Astrocyte (in vitro differentiated cells and primary cell): ENCODE measurements around the gene RBCK1. TPM values are rescaled to one million over a fixed set of nuclear protein-coding genes. Genes with fewer than 3 reads are reported as not detected.
"Not testable (repeated sequence)": the region's sequence is repeated elsewhere in the genome, so short reads cannot be mapped to it uniquely, and the experiment has no call there.

Experiments used
- DNase-seq: peaks from one replicate; pipeline ENCODE4 v3.0.0-alpha.2; 2010; ENCODE audit warnings: low read depth
- FAIRE-seq: peaks from 2 replicates; lab custom pipeline; 2011; peaks lifted over from hg19 to GRCh38; lab: Jason Lieb, UNC
- H2AFZ ChIP-seq: 2 replicates; pipeline ENCODE4 v1.6.0; 2012; ENCODE audit warnings: low read depth, low read length, inconsistent platforms
- H3K27ac ChIP-seq: 2 replicates; pipeline ENCODE4 v1.5.1; 2011; ENCODE audit warnings: low read depth, low read length, inconsistent platforms
- H3K27me3 ChIP-seq: 2 replicates; pipeline ENCODE4 v1.6.0; 2011; ENCODE audit warnings: low read length, inconsistent platforms; ENCODE audit not compliant: insufficient read depth
- H3K36me3 ChIP-seq: 2 replicates; pipeline ENCODE4 v1.5.1; 2011; ENCODE audit warnings: low read length, inconsistent platforms; ENCODE audit not compliant: insufficient read depth
- H3K4me1 ChIP-seq: 2 replicates; pipeline ENCODE4 v1.5.1; 2011; ENCODE audit warnings: low read length, inconsistent platforms; ENCODE audit not compliant: insufficient read depth
- H3K4me2 ChIP-seq: 2 replicates; pipeline ENCODE4 v1.6.0; 2012; ENCODE audit warnings: low read length, inconsistent platforms
- H3K4me3 ChIP-seq: 2 replicates; pipeline ENCODE4 v1.5.1; 2011; ENCODE audit warnings: low read depth, mild to moderate bottlenecking, low read length, inconsistent platforms; ENCODE audit not compliant: insufficient read depth
- H3K79me2 ChIP-seq: 2 replicates; pipeline ENCODE4 v1.6.0; 2012; ENCODE audit warnings: mild to moderate bottlenecking, low read length, inconsistent platforms; ENCODE audit not compliant: insufficient read depth
- H3K9ac ChIP-seq: 2 replicates; pipeline ENCODE4 v1.6.0; 2012; ENCODE audit warnings: mild to moderate bottlenecking, low read length, inconsistent platforms
- H3K9me3 ChIP-seq: 2 replicates; pipeline ENCODE4 v1.5.1; 2012; ENCODE audit warnings: low read depth, mild to moderate bottlenecking, low read length, inconsistent platforms; ENCODE audit not compliant: insufficient read depth
- H4K20me1 ChIP-seq: 2 replicates; pipeline ENCODE4 v1.6.0; 2012; ENCODE audit warnings: low read length, inconsistent platforms; ENCODE audit not compliant: insufficient read depth
- H3K27ac Mint-ChIP-seq: one replicate; pipeline ENCODE4 v1.8.0; 2021; ENCODE audit warnings: mild to moderate bottlenecking, mixed read lengths; ENCODE audit not compliant: unreplicated experiment
- H3K27me3 Mint-ChIP-seq: one replicate; pipeline ENCODE4 v1.8.0; 2021; ENCODE audit warnings: low read depth, mixed read lengths; ENCODE audit not compliant: unreplicated experiment
- H3K36me3 Mint-ChIP-seq: one replicate; pipeline ENCODE4 v1.8.0; 2021; ENCODE audit warnings: low read depth, mixed read lengths; ENCODE audit not compliant: unreplicated experiment
- H3K4me1 Mint-ChIP-seq: one replicate; pipeline ENCODE4 v1.8.0; 2021; ENCODE audit warnings: low read depth, mixed read lengths; ENCODE audit not compliant: unreplicated experiment
- H3K4me3 Mint-ChIP-seq: one replicate; pipeline ENCODE4 v1.8.0; 2021; ENCODE audit warnings: mild to moderate bottlenecking, moderate library complexity, mixed read lengths; ENCODE audit not compliant: unreplicated experiment
- H3K9me3 Mint-ChIP-seq: one replicate; pipeline ENCODE4 v1.8.0; 2021; ENCODE audit warnings: mild to moderate bottlenecking, mixed read lengths; ENCODE audit not compliant: unreplicated experiment
- EZH2 ChIP-seq: IDR thresholded peaks from 2 replicates; pipeline ENCODE4 v1.6.1; 2012; ENCODE audit warnings: mild to moderate bottlenecking, low read length, inconsistent platforms; ENCODE audit not compliant: insufficient read depth
- total RNA-seq: library from RNA; stranded (reverse); gene quantifications from 2 replicates; pipeline ENCODE4 v1.2.1, GENCODE V29; 2021
- TF ChIP-seq, protein P1 (sequence below): IDR thresholded peaks from 2 replicates; pipeline ENCODE4 v1.5.1; 2011; ENCODE audit warnings: low read depth, mild to moderate bottlenecking, inconsistent platforms, low read length, moderate library complexity; ENCODE audit not compliant: insufficient read depth

Gene RBCK1
- total RNA-seq, 1 donor from 2014 or later: 124 TPM

GRCh38 chr20:383889-384288 lies 24.2 kb upstream of the RBCK1 start:
- no peak overlapping the region for H3K4me3 Mint-ChIP-seq
- no peak overlapping the region for H3K4me2 ChIP-seq
- no peak overlapping the region for H3K27ac ChIP-seq
- no peak overlapping the region for H3K9ac ChIP-seq
- no peaks in the 10 kb centered on the region for H3K36me3 ChIP-seq
- H2AFZ ChIP-seq: no peak overlapping the region
- TF ChIP-seq EZH2: no peak
- TF ChIP-seq, protein P1, sequence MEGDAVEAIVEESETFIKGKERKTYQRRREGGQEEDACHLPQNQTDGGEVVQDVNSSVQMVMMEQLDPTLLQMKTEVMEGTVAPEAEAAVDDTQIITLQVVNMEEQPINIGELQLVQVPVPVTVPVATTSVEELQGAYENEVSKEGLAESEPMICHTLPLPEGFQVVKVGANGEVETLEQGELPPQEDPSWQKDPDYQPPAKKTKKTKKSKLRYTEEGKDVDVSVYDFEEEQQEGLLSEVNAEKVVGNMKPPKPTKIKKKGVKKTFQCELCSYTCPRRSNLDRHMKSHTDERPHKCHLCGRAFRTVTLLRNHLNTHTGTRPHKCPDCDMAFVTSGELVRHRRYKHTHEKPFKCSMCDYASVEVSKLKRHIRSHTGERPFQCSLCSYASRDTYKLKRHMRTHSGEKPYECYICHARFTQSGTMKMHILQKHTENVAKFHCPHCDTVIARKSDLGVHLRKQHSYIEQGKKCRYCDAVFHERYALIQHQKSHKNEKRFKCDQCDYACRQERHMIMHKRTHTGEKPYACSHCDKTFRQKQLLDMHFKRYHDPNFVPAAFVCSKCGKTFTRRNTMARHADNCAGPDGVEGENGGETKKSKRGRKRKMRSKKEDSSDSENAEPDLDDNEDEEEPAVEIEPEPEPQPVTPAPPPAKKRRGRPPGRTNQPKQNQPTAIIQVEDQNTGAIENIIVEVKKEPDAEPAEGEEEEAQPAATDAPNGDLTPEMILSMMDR: no peak
- DNase-seq: no peak
- peaks cover 23% of the 10 kb centered on the region for H3K36me3 Mint-ChIP-seq
- peaks cover 3% of the 10 kb centered on the region for H3K9me3 Mint-ChIP-seq
- no peak overlapping the region for H3K4me3 ChIP-seq
- H3K27me3 Mint-ChIP-seq: peaks cover 2% of the 10 kb centered on the region
- peak overlapping the region; percentile 20 for H3K27ac Mint-ChIP-seq
- peaks cover 15% of the 10 kb centered on the region for H4K20me1 ChIP-seq
- H3K4me1 ChIP-seq: peaks cover 3% of the 10 kb centered on the region
- H3K4me1 Mint-ChIP-seq: peaks cover 14% of the 10 kb centered on the region
- H3K9me3 ChIP-seq: no peaks in the 10 kb centered on the region
- H3K27me3 ChIP-seq: no peaks in the 10 kb centered on the region
- H3K79me2 ChIP-seq: no peaks in the 10 kb centered on the region
- no peak for FAIRE-seq

DNA sequence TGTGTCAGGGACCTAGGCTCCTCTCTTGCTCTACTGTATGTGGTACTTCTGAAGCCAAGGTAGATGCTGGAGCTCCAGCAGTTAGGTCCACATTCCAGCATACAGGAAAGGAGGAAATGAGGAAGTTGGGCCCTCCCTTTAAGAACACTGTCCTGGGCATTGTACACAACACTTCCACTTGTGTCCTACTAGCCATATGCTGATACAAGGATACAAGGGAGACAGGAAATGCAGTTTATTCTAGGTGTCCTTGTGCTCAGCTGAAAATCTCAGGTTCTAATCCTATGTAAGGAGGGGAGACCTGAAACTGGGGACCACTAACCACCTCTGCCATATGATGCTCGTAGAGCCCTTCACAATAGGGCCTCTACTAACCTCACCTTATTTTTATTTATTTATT lies 23.4 kb upstream of the RBCK1 start:
- Histone ChIP-seq H3K79me2 (no peaks in the 10 kb centered on the region), H4K20me1 (peaks cover 15% of the 10 kb centered on the region), H3K27ac (no peak overlapping the region), H3K36me3 (no peaks in the 10 kb centered on the region), H2AFZ (no peak overlapping the region), H3K4me3 (no peak overlapping the region), H3K27me3 (no peaks in the 10 kb centered on the region), H3K9ac (no peak overlapping the region), H3K4me2 (no peak overlapping the region), H3K4me1 (peaks cover 3% of the 10 kb centered on the region), H3K9me3 (no peaks in the 10 kb centered on the region)
- Mint-ChIP-seq H3K27ac (no peak overlapping the region), H3K4me3 (no peak overlapping the region), H3K9me3 (peaks cover 3% of the 10 kb centered on the region), H3K4me1 (peaks cover 14% of the 10 kb centered on the region), H3K27me3 (no peaks in the 10 kb centered on the region), H3K36me3 (peaks cover 25% of the 10 kb centered on the region)
- DNase-seq (no peak), FAIRE-seq (no peak)
- no peak for TF ChIP-seq EZH2
- TF ChIP-seq, protein P1: no peak

DNA sequence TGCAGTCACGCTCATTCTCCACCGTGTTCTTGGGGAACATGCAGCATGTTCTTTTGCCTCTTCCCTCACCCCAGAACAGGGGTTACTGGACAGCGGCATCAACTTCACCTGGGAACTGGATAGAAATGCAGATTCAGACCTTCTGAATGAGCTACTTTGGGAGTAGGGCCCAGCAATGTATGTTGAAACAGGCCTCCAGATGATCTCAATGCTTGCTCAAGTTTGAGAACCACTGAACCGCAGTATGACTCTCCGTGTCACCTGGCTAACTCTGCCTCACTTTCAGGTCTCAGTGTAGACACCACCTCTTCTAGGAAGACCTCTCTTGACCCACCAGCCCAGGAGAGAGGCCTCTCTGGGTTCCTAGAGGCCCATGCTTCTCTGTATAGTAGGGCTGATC lies 22.7 kb upstream of the RBCK1 start:
- peaks cover 15% of the 10 kb centered on the region for H4K20me1 ChIP-seq
- H3K9ac ChIP-seq: no peak overlapping the region
- no peak for FAIRE-seq
- no peaks in the 10 kb centered on the region for H3K27me3 ChIP-seq
- no peak overlapping the region for H3K4me3 ChIP-seq
- TF ChIP-seq, protein P1: no peak
- no peak for TF ChIP-seq EZH2
- no peak overlapping the region for H3K27ac ChIP-seq
- Mint-ChIP-seq H3K36me3 (peaks cover 26% of the 10 kb centered on the region), H3K9me3 (peaks cover 3% of the 10 kb centered on the region), H3K27ac (no peak overlapping the region), H3K27me3 (no peaks in the 10 kb centered on the region), H3K4me1 (peaks cover 14% of the 10 kb centered on the region), H3K4me3 (no peak overlapping the region)
- H3K79me2 ChIP-seq: no peaks in the 10 kb centered on the region
- no peak overlapping the region for H2AFZ ChIP-seq
- H3K4me1 ChIP-seq: peaks cover 3% of the 10 kb centered on the region
- H3K36me3 ChIP-seq: no peaks in the 10 kb centered on the region
- no peak overlapping the region for H3K4me2 ChIP-seq
- no peaks in the 10 kb centered on the region for H3K9me3 ChIP-seq
- no peak for DNase-seq

GRCh38 chr20:386634-387033 lies 21.5 kb upstream of the RBCK1 start:
- H3K36me3 ChIP-seq: not testable (repeated sequence)

More at GRCh38 chr20:386634-387033, 21.5 kb upstream of the RBCK1 start:
- not testable (repeated sequence) for H3K4me3 Mint-ChIP-seq, H3K27me3 Mint-ChIP-seq, FAIRE-seq, H3K9me3 ChIP-seq, H3K27me3 ChIP-seq, H3K27ac ChIP-seq, H3K9ac ChIP-seq, H2AFZ ChIP-seq, H3K4me2 ChIP-seq, H3K79me2 ChIP-seq, H3K4me3 ChIP-seq, H3K4me1 ChIP-seq, H3K27ac Mint-ChIP-seq, H3K9me3 Mint-ChIP-seq, DNase-seq
- Mint-ChIP-seq H3K36me3 (peaks cover 33% of the 10 kb centered on the region), H3K4me1 (peaks cover 14% of the 10 kb centered on the region)
- peaks cover 15% of the 10 kb centered on the region for H4K20me1 ChIP-seq
